HUES48 (cell line): ENCODE results near the gene ERCC1.
A peak's percentile ranks its signal among the peaks of the same experiment; 100 is the strongest.

Source experiments
- H3K27ac ChIP-seq: one replicate; pipeline ENCODE4 v1.7.0; 2013; ENCODE audit warnings: low read depth, low read length, inconsistent platforms
- H3K27me3 ChIP-seq: 2 replicates; pipeline ENCODE4 v1.6.1; 2013; ENCODE audit warnings: mild to moderate bottlenecking, low read length; ENCODE audit not compliant: control insufficient read depth, insufficient read depth
- H3K36me3 ChIP-seq: 2 replicates; pipeline ENCODE4 v1.6.1; 2013; ENCODE audit warnings: low read length; ENCODE audit not compliant: control insufficient read depth, insufficient read depth
- H3K4me1 ChIP-seq: 2 replicates; pipeline ENCODE4 v1.6.1; 2013; ENCODE audit warnings: mild to moderate bottlenecking, low read length; ENCODE audit not compliant: control insufficient read depth, insufficient read depth
- H3K4me3 ChIP-seq: 2 replicates; pipeline ENCODE4 v1.5.1; 2013; ENCODE audit warnings: mild to moderate bottlenecking, low read depth, low read length
- H3K9ac ChIP-seq: 2 replicates; pipeline ENCODE4 v1.6.1; 2013; ENCODE audit warnings: mild to moderate bottlenecking, low read depth, low read length, moderate library complexity
- H3K9me3 ChIP-seq: 2 replicates; pipeline ENCODE4 v1.6.1; 2013; ENCODE audit warnings: low read length; ENCODE audit not compliant: control insufficient read depth, insufficient read depth

ERCC1 gene

DNA sequence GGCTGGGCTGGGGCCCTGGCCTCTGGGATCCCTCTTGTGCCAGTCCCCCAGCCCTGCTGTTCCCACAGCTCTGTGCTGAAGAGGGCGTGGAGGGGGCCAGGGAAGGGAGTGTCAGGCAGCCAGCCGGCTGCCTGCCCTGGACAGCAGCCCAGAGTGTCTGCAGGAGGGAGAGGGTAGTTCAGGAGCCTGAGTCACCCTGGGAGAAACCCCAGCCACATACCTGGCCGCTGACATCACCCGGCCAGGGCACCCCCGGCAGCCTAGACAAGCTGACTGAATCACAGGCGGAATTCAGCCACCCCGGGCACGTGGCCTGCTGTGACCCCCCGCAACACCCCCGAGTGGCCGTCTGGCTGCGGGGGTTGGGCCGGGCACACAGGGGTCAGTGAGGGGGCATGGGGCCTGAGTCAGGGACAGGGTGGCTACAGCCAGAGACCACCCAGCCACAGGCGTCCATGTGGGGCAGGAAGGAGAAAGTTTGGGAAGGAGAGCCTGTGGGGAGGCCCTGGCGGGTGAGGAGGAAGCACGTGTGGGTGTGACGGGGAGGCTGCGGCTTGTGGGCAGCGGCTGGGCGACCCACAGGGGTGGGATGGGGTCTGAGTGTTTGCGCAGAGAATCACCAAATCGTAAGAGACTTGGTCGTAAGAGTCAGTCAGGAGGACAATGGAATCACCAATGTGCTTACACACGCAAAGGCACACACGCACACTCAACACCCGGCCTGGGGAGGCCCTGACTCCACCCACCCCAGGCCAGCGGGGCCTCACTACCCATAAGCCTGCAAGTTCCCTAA is 32.2 kb upstream of the ERCC1 start:
- Histone ChIP-seq H3K36me3 (no peaks in the 10 kb centered on the region), H3K27me3 (peaks cover 16% of the 10 kb centered on the region), H3K27ac (peak overlapping the region; percentile 91), H3K9me3 (no peaks in the 10 kb centered on the region), H3K9ac (peak overlapping the region; percentile 67), H3K4me3 (no peak overlapping the region), H3K4me1 (peaks cover 5% of the 10 kb centered on the region)

DNA sequence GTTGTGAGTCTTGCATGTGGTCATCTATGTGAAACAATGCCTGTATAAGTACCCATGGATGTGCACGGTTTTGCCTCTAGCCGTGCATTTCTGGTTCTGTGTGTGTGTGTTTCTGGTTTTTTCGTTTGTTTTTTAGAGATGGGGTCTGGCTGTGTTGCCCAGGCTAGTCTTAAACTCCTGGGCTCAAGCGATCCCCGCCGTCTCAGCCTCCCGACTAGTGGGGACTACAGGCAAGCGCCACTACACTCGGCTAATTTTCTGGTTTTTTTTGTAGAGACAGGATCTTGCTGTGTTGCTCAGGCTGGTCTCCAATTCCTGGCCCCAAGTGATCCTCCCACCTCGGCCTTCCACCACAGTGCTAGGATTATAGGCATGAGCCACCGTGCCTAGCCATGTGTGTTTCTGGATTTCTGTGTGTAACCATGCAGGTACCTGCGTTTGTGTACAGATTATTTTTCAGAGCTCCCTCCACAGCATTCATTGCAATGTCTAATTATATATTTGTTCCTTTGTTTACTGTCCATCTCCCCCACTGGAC is 28.2 kb upstream of the ERCC1 start:
- H3K4me3 ChIP-seq: no peak overlapping the region
- H3K27me3 ChIP-seq: peaks cover 26% of the 10 kb centered on the region
- no peaks in the 10 kb centered on the region for H3K36me3 ChIP-seq
- no peaks in the 10 kb centered on the region for H3K9me3 ChIP-seq
- no peak overlapping the region for H3K9ac ChIP-seq
- H3K4me1 ChIP-seq: peaks cover 9% of the 10 kb centered on the region
- no peak overlapping the region for H3K27ac ChIP-seq

DNA sequence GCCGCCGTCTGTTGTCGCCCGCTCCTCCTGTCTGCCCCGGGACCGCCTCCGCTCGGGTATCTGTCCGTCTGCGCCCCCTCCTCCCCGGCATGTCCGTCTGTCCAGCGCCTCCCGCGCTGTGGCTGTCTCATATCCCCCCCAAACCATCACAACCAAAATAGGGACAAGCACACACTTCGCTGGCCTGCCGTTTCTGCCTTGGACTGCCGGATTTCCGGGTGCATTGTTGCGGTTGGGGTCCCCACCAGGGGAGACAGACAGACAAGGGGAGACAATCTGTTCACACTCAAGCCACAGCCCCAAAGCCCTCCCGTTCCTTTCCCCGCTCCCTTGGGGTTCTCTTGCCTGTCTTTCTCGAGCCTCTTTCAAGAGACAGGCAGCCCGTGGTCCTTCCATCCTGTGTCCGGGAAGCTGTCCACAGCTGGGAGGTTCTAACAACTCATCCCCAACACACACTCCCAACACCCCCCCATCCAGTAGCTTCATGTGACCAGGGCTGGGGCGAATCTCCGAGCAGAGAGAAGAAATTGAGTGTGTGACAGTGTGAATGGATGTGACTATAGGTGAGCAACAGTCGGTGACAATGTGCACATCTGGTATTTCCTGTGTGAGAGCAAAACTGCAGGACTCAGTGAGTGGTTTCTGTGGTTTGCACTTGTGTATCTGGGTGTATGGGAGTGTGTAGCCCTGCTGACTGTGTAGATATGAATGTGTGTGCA is 27.6 kb upstream of the ERCC1 start:
- peaks cover 26% of the 10 kb centered on the region for H3K27me3 ChIP-seq
- peak overlapping the region; percentile 22; the same call in 1 of the 2 replicates for H3K9ac ChIP-seq
- H3K36me3 ChIP-seq: no peaks in the 10 kb centered on the region
- peak overlapping the region; percentile 37 for H3K27ac ChIP-seq
- peak overlapping the region; percentile 67 for H3K4me3 ChIP-seq
- peaks cover 9% of the 10 kb centered on the region for H3K4me1 ChIP-seq
- H3K9me3 ChIP-seq: no peaks in the 10 kb centered on the region

DNA sequence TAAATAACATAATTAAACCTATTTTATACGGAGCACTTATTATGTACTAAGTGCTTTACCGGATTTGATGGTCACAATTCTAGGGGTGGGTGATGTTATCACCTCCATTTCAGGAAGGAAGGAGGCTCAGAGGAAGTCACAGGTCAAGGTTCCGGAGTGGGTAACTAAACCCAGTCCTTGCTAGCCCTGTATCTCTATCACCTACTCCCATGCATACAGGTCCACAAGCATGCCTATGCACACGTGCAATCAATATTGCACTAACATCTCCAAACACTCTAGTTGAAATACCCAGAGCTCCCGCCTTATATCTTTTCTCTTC is 26.3 kb upstream of the ERCC1 start:
- Histone ChIP-seq H3K9me3 (no peaks in the 10 kb centered on the region), H3K4me3 (peak overlapping the region; percentile 72), H3K36me3 (no peaks in the 10 kb centered on the region), H3K27me3 (peaks cover 26% of the 10 kb centered on the region), H3K9ac (peak overlapping the region; percentile 59; the same call in 1 of the 2 replicates), H3K27ac (no peak overlapping the region), H3K4me1 (peaks cover 4% of the 10 kb centered on the region; the same call in 1 of the 2 replicates)

DNA sequence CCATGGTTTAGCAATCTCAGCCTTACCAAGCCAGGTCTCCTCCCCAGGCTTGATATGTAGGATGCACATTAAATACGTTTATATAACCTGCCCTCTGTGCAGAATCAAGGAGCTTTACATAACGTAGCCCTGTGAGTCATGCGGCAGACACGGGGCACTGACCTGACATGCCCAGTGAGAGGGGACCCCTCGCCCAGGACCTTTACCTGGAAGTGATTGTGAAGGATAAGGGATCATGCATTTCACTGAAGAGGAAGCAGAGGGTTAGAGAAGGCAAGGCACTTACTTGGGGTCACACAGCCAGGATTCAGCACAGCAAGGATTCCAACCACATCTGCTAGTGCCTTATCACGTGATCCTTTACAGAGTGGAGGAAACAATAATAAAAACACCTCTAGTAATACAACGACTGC is 25.2 kb upstream of the ERCC1 start:
- no peaks in the 10 kb centered on the region for H3K9me3 ChIP-seq
- no peak overlapping the region for H3K4me3 ChIP-seq
- no peak overlapping the region for H3K9ac ChIP-seq
- peaks cover 26% of the 10 kb centered on the region for H3K27me3 ChIP-seq
- H3K27ac ChIP-seq: no peak overlapping the region
- H3K4me1 ChIP-seq: peaks cover 10% of the 10 kb centered on the region
- no peaks in the 10 kb centered on the region for H3K36me3 ChIP-seq

DNA sequence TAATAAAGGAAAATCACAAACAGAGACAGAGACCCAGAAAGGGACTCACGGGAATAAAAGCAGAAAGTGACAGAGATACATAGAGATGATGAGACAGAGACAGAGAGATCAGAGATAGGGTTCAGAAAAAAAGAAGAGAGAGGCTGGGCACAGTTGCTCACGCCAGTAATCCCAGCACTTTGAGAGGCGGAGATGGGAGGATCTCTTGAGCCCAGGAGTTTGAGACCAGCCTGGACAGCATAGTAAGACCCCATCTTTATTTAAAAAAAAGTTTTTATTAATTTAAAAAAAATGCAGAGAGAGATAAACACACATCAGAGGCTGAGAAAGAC is 24.7 kb upstream of the ERCC1 start:
- Histone ChIP-seq H3K4me3 (no peak overlapping the region), H3K27ac (no peak overlapping the region), H3K36me3 (no peaks in the 10 kb centered on the region), H3K27me3 (peaks cover 26% of the 10 kb centered on the region), H3K4me1 (peaks cover 10% of the 10 kb centered on the region), H3K9ac (no peak overlapping the region), H3K9me3 (no peaks in the 10 kb centered on the region)

DNA sequence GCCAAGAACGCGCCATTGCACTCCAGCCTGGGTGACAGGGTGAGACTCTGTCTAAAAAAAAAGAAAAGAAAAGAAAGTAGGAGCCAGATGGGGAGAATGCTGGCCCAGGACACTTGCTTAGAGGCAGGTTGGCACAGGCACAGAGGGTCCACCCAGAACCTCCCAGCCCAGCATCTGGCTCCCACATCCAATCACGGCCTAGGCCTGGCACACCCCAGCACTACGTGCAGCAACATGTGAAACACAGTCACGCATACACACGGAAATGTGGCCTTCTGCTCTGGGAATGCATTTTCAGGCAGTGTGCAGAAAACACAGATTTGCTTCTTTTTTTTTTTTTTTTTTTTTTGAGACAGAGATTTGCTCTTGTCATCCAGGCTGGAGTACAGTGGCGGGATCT is 23.2 kb upstream of the ERCC1 start:
- no peak overlapping the region for H3K4me3 ChIP-seq
- H3K9ac ChIP-seq: no peak overlapping the region
- peaks cover 24% of the 10 kb centered on the region for H3K27me3 ChIP-seq
- H3K9me3 ChIP-seq: no peaks in the 10 kb centered on the region
- no peak overlapping the region for H3K27ac ChIP-seq
- no peaks in the 10 kb centered on the region for H3K36me3 ChIP-seq
- H3K4me1 ChIP-seq: peaks cover 16% of the 10 kb centered on the region

DNA sequence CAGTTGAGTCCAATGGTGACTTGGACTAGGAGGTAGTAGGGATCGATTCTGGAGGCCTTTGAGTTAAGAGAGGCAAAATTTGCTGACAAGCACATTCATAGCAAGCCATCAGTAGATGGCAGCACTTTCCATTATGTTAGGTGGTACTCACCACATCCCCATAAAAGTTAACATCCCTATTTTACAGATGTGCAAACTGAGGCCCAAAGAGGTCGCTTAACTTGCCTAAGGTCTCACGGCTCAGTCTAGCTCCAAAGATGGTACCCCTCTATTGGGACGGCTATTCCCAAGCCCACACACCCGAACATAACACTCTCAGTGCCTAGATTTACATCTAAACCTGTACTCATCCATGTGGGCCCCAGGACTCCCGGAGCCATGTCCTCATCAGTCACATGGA is 22.6 kb upstream of the ERCC1 start:
- H3K9me3 ChIP-seq: no peaks in the 10 kb centered on the region
- H3K9ac ChIP-seq: no peak overlapping the region
- no peak overlapping the region for H3K27ac ChIP-seq
- no peaks in the 10 kb centered on the region for H3K36me3 ChIP-seq
- H3K4me1 ChIP-seq: peaks cover 16% of the 10 kb centered on the region
- no peak overlapping the region for H3K4me3 ChIP-seq
- peaks cover 18% of the 10 kb centered on the region for H3K27me3 ChIP-seq

DNA sequence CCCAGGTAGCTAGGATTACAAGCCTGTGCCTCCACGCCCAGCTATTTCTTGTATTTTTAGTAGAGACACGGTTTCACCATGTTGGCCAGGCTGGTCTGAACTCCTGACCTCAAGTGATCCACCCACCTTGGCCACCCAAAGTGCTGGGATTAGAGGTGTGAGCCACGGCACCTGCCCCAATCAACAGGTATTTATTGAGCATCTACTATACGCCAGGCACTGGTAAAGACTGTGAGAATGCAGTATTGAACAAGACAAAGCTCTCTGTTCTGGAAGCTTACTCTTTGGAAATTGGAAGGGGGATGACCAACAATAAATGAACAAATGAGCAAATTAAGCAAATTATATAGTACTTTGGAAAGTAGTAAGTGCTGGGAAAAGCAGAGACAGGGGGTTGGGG is 21.4 kb upstream of the ERCC1 start:
- no peak overlapping the region for H3K4me3 ChIP-seq
- H3K27ac ChIP-seq: no peak overlapping the region

DNA sequence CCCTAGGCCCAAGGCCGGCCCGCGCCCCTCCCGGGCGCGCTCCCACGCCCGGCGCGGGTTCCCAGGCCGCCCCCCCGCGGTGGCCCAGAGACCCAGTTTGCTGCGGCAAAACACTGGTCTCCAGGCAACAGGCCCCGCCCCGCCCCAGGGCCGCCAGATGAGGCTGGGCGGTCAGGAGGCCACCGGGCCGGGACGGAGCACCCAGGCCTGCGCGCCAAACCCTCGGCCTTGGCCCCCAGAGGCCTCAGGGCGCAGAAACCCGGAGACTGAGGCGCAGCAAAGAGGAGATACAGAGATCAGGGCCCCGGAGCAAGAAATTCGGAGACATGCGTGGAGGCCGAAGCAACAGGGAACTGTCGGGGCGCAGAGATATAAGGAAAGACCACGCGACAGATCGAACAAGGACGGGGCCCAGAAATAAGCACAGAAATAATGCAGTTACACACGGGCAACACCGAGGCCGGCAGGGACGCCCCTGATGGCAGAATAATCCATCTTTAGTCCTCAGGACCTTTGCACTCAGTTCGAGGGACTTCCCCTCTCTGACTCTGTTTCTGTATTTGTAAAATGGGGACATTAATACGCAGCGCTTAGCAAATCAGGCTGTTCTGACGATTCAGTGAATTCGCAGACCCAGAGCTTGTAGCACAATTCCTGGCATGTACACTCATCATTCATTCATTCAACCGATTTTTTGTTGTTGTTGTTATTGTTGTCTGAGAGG is 20.8 kb upstream of the ERCC1 start:
- peaks cover 17% of the 10 kb centered on the region for H3K4me1 ChIP-seq

More for the DNA sequence above, 21.4 kb upstream of the ERCC1 start:
- H3K9ac ChIP-seq: no peak overlapping the region
- no peaks in the 10 kb centered on the region for H3K36me3 ChIP-seq
- H3K9me3 ChIP-seq: no peaks in the 10 kb centered on the region
- peaks cover 13% of the 10 kb centered on the region for H3K27me3 ChIP-seq
- peaks cover 19% of the 10 kb centered on the region for H3K4me1 ChIP-seq

More for the DNA sequence above, 20.8 kb upstream of the ERCC1 start:
- Histone ChIP-seq H3K36me3 (no peaks in the 10 kb centered on the region), H3K4me3 (peak overlapping the region; percentile 50), H3K27ac (peak overlapping the region; percentile 78), H3K27me3 (peaks cover 8% of the 10 kb centered on the region), H3K9me3 (no peaks in the 10 kb centered on the region), H3K9ac (no peak overlapping the region)
